Gastroesophageal sphincter (tissue), 3 donors: Measurements from ENCODE around the gene CCNJL.

Experiments
- CTCF ChIP-seq, 4 experiments: fragments of 200-600 bp in 2 of 4; fragments of 450-650 bp in 2 of 4; sonication (generic) in 1 of 4; IDR thresholded peaks; one replicate each; pipeline ENCODE4 v1.5.1; 2017 to 2019; ENCODE audit warnings: antibody characterized with exemption in 4 of 4, mild to moderate bottlenecking in 2 of 4, moderate library complexity in 2 of 4
- EP300 ChIP-seq: sonication (generic); formaldehyde crosslinking; IDR thresholded peaks from one replicate; pipeline ENCODE4 v1.6.1; 2017; ENCODE audit warnings: antibody characterized with exemption, mild to moderate bottlenecking
- POLR2A ChIP-seq, 2 donors: fragments of 450-650 bp; IDR thresholded peaks; one replicate each; pipeline ENCODE4 v1.6.1; 2017; ENCODE audit warnings: antibody characterized with exemption in 2 of 2, mild to moderate bottlenecking in 2 of 2, moderate library complexity in 1 of 2
- POLR2AphosphoS5 ChIP-seq: sonication (generic); formaldehyde crosslinking; IDR thresholded peaks from one replicate; pipeline ENCODE4 v1.6.1; 2017; ENCODE audit warnings: antibody characterized with exemption

- TF ChIP-seq CTCF (IDR thresholded peaks at IDR 0.05): no peak
- TF ChIP-seq POLR2AphosphoS5: no peak
- TF ChIP-seq POLR2A (IDR thresholded peaks at IDR 0.05): no peak
- TF ChIP-seq EP300: no peak
These were observed 34.0 kb downstream of the CCNJL start for GRCh38 chr5:160278343-160278742.
